ENCODE results near the gene TECR.

DNA sequence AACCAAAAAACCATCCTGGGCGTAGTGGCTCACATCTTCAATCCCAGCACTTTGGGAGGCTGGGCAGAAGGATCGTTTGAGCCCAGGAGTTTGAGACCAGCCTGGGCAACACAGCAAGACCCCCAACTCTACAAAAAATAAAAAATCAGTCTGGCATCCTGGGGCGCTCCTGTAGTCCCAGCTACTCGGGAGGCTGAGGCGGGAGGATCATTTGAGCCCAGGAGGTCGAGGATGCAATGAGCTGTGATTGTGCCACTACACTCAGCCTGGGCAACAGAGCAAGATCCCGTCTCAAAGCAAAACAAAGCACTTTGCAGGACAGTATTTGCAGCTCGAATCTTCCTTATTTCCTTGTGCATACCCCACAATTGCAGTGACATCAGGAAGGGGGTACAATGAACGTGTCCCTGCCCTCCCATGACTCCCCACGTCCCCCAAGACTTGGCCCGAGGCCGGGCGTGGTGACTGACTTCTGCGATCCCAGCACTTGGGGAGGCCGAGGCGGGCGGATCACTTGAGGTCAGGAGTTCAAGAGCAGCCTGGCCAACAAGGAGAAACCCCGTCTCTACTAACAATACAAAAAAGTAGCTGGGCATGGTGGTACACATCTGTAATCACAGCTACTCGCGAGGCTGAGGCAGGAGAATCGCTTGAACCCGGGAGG, 41.6 kb downstream of the TECR start:
- TF ChIP-seq, protein P1, sequence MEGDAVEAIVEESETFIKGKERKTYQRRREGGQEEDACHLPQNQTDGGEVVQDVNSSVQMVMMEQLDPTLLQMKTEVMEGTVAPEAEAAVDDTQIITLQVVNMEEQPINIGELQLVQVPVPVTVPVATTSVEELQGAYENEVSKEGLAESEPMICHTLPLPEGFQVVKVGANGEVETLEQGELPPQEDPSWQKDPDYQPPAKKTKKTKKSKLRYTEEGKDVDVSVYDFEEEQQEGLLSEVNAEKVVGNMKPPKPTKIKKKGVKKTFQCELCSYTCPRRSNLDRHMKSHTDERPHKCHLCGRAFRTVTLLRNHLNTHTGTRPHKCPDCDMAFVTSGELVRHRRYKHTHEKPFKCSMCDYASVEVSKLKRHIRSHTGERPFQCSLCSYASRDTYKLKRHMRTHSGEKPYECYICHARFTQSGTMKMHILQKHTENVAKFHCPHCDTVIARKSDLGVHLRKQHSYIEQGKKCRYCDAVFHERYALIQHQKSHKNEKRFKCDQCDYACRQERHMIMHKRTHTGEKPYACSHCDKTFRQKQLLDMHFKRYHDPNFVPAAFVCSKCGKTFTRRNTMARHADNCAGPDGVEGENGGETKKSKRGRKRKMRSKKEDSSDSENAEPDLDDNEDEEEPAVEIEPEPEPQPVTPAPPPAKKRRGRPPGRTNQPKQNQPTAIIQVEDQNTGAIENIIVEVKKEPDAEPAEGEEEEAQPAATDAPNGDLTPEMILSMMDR (conservative IDR thresholded peaks at IDR 0.05; ENCODE audit: low read depth, low read length) = no peak
- TF ChIP-seq POLR2A (IDR thresholded peaks at IDR 0.05; ENCODE audit: low read depth, low read length) (no peak), RCOR1 (IDR thresholded peaks at IDR 0.05; ENCODE audit: insufficient replicate concordance, low read length) (no peak), NFE2L2 (IDR thresholded peaks at IDR 0.05; ENCODE audit: low read depth, low read length) (no peak), BHLHE40 (IDR thresholded peaks at IDR 0.05; ENCODE audit: low read depth, low read length) (no peak), FOS (IDR thresholded peaks at IDR 0.05; ENCODE audit: low read depth, low read length) (no peak), RAD21 (IDR thresholded peaks at IDR 0.05; ENCODE audit: low read length) (no peak)
- TF ChIP-seq, protein P2, sequence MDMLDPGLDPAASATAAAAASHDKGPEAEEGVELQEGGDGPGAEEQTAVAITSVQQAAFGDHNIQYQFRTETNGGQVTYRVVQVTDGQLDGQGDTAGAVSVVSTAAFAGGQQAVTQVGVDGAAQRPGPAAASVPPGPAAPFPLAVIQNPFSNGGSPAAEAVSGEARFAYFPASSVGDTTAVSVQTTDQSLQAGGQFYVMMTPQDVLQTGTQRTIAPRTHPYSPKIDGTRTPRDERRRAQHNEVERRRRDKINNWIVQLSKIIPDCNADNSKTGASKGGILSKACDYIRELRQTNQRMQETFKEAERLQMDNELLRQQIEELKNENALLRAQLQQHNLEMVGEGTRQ (IDR thresholded peaks at IDR 0.05; ENCODE audit: low read depth, low read length) = no peak
- TF ChIP-seq, protein P3, sequence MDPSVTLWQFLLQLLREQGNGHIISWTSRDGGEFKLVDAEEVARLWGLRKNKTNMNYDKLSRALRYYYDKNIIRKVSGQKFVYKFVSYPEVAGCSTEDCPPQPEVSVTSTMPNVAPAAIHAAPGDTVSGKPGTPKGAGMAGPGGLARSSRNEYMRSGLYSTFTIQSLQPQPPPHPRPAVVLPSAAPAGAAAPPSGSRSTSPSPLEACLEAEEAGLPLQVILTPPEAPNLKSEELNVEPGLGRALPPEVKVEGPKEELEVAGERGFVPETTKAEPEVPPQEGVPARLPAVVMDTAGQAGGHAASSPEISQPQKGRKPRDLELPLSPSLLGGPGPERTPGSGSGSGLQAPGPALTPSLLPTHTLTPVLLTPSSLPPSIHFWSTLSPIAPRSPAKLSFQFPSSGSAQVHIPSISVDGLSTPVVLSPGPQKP (IDR thresholded peaks at IDR 0.05; ENCODE audit: borderline replicate concordance, low read depth, low read length) = no peak

Data from IMR-90 (cell line).